HepG2 (cell line): ENCODE results near the gene RETREG2. TPM values are rescaled to one million over a fixed set of nuclear protein-coding genes. Genes with fewer than 3 reads are reported as not detected.

Source experiments
- AFF4 ChIP-seq: sonication (generic); formaldehyde crosslinking; IDR thresholded peaks from 2 replicates; pipeline ENCODE4 v1.4.0; 2020; ENCODE audit warnings: missing genetic modification reagents
- BORCS8-MEF2B ChIP-seq: sonication (generic); formaldehyde crosslinking; IDR thresholded peaks from 2 replicates; pipeline ENCODE4 v1.8.0; 2022; ENCODE audit warnings: mild to moderate bottlenecking, missing genetic modification reagents
- ELF1 ChIP-seq: sonication (generic); formaldehyde crosslinking; IDR thresholded peaks from 2 replicates; pipeline ENCODE4 v1.4.0; 2020; ENCODE audit warnings: missing genetic modification reagents
- FOSL1 ChIP-seq: sonication (generic); formaldehyde crosslinking; IDR thresholded peaks from 2 replicates; pipeline ENCODE4 v1.9.0; 2021; ENCODE audit warnings: missing genetic modification reagents, borderline replicate concordance
- FOXA1 ChIP-seq, 2 experiments: fragments of 450-650 bp in 1 of 2; sonication (generic) in 1 of 2; formaldehyde crosslinking in 1 of 2; IDR thresholded peaks; 2 replicates each; pipeline versions ENCODE4 v1.4.0 to v1.6.1; 2016 to 2020; ENCODE audit warnings: missing genetic modification reagents in 1 of 2
- FOXP4 ChIP-seq: sonication (generic); formaldehyde crosslinking; IDR thresholded peaks from 2 replicates; pipeline ENCODE4 v1.4.0; 2020; ENCODE audit warnings: missing genetic modification reagents
- GATA4 ChIP-seq: sonication (generic); IDR thresholded peaks from 2 replicates; pipeline ENCODE4 v1.6.1; 2016; ENCODE audit warnings: antibody characterized with exemption, low read depth, borderline replicate concordance
- HOXA3 ChIP-seq: sonication (generic); formaldehyde crosslinking; IDR thresholded peaks from 2 replicates; pipeline ENCODE4 v1.5.0; 2020; ENCODE audit warnings: missing genetic modification reagents
- KDM1A ChIP-seq: IDR thresholded peaks from 2 replicates; pipeline ENCODE4 v1.6.1; 2016; ENCODE audit warnings: missing compliant biosample characterization
- KLF12 ChIP-seq: sonication (generic); formaldehyde crosslinking; IDR thresholded peaks from 2 replicates; pipeline ENCODE4 v1.4.0; 2020; ENCODE audit warnings: missing genetic modification reagents, borderline replicate concordance
- MYNN ChIP-seq: sonication (generic); formaldehyde crosslinking; IDR thresholded peaks from 2 replicates; pipeline ENCODE4 v1.4.0; 2020; ENCODE audit warnings: mild to moderate bottlenecking, low read depth, missing genetic modification reagents
- RFX5 ChIP-seq: IDR thresholded peaks from 2 replicates; pipeline ENCODE4 v1.6.1; 2011; ENCODE audit warnings: low read depth, low read length, improper control_type of control experiment
- SIN3B ChIP-seq: fragments of 150-350 bp; IDR thresholded peaks from 2 replicates; pipeline ENCODE4 v1.6.1; 2014; ENCODE audit warnings: low read length
- ZBTB34 ChIP-seq: sonication (generic); formaldehyde crosslinking; IDR thresholded peaks from 2 replicates; pipeline ENCODE4 v1.8.0; 2022; ENCODE audit warnings: mild to moderate bottlenecking, missing genetic modification reagents
- ZNF142 ChIP-seq: sonication (generic); formaldehyde crosslinking; IDR thresholded peaks from 2 replicates; pipeline ENCODE4 v1.4.0; 2020; ENCODE audit warnings: missing genetic modification reagents
- ZNF605 ChIP-seq: sonication (generic); formaldehyde crosslinking; IDR thresholded peaks from 2 replicates; pipeline ENCODE4 v1.8.0; 2022; ENCODE audit warnings: mild to moderate bottlenecking, missing genetic modification reagents
- polyA plus RNA-seq, 8 experiments: library from polyadenylated mRNA; depleted of rRNA in 3 of 8; stranded (reverse) in 7 of 8; unstranded in 1 of 8; fragments of >200 nt; fragmentation: Illumina TruSeq in 4 of 8; extraction: Trizol in 4 of 8; gene quantifications; 2 replicates each; pipeline versions ENCODE4 v1.2.1 to v1.2.3, GENCODE V29; 2011 to 2016; ENCODE audit warnings: low read depth in 4 of 8, missing spikeins in 1 of 8, mixed read lengths in 1 of 8; ENCODE audit not compliant: insufficient read depth in 1 of 8
- total RNA-seq, 5 experiments: library from RNA; depleted of rRNA; stranded (reverse); fragments of >200 nt; fragmentation: Illumina TruSeq; extraction: Trizol; gene quantifications; 2 replicates each; pipeline ENCODE4 v1.2.3, GENCODE V29; 2016; ENCODE audit warnings: low read depth in 1 of 5

RETREG2 gene
- total and polyA plus RNA-seq, 2 of the 13 experiments (the other 11 are each of a cell fraction or from before 2014, with no cell fraction given): 86.0 to 134 TPM

GRCh38 chr2:219206328-219207133 is 28.5 kb downstream of the RETREG2 start, which contains the start of gene ZFAND2B (continued):
- TF ChIP-seq FOXP4 (CRISPR knock-in tag): no peak; the same call in 1 of the 2 replicates
- TF ChIP-seq FOXA1 (IDR thresholded peaks at IDR 0.05): no peak
- no peak; the same call in 1 of the 2 replicates for TF ChIP-seq FOXA1 (CRISPR knock-in tag; IDR thresholded peaks at IDR 0.05)
- TF ChIP-seq KDM1A (CRISPR knock-in tag): no peak
- TF ChIP-seq ZBTB34 (CRISPR knock-in tag): peak; percentile 81; the same call in 1 of the 2 replicates
- no peak for TF ChIP-seq MYNN (CRISPR knock-in tag)
- TF ChIP-seq AFF4: 0 out of 2 replicates have a peak, but pooled peaks have one; percentile 82
- no peak for TF ChIP-seq ZNF142
- TF ChIP-seq SIN3B: no peak
- TF ChIP-seq FOSL1 (CRISPR knock-in tag): no peak
- no peak for TF ChIP-seq KLF12 (CRISPR knock-in tag)
- TF ChIP-seq RFX5: peak; percentile 70
- TF ChIP-seq BORCS8-MEF2B (CRISPR knock-in tag): peak; percentile 92; the same call in 1 of the 2 replicates
- TF ChIP-seq HOXA3 (CRISPR knock-in tag): peak; percentile 90
- no peak for TF ChIP-seq ZNF605 (CRISPR knock-in tag)
- no peak; the same call in none of the 2 replicates for TF ChIP-seq ELF1 (CRISPR knock-in tag)
- peak; percentile 82 for TF ChIP-seq GATA4
